Activated T-cell treated with anti-CD3 and anti-CD28 coated beads, Interleukin-2, amount 50 U/mL, for 72 hours (primary cell): ENCODE data around the gene TANC1. TPM values are rescaled to one million over a fixed set of nuclear protein-coding genes. Genes with fewer than 3 reads are reported as not detected.
A peak's percentile ranks its signal among the peaks of the same experiment; 100 is the strongest.

ENCODE experiments used
- ATAC-seq, 2 donors: fragments of 150-1000 bp; cut with Tn5 transposase; replicated peaks in 1 of 2; 2 replicates each; pipeline ENCODE4 v1.10.0; 2021; ENCODE audit warnings: moderate library complexity in 2 of 2, mild to moderate bottlenecking in 1 of 2
- DNase-seq, 2 donors: peaks; one replicate each; pipeline ENCODE4 v3.0.0; 2021 to 2022; ENCODE audit warnings: mixed read lengths in 1 of 2
- H3K27ac Mint-ChIP-seq: one replicate; pipeline ENCODE4 v1.8.0; 2022; ENCODE audit warnings: mild to moderate bottlenecking, moderate library complexity, mixed read lengths
- H3K27me3 Mint-ChIP-seq: one replicate; pipeline ENCODE4 v1.8.0; 2022; ENCODE audit warnings: low read depth, mixed read lengths
- H3K36me3 Mint-ChIP-seq, 2 donors: one replicate each; pipeline ENCODE4 v1.8.0; 2022; ENCODE audit warnings: mixed read lengths in 2 of 2, mild to moderate bottlenecking in 1 of 2; ENCODE audit not compliant: insufficient read depth in 2 of 2
- H3K4me1 Mint-ChIP-seq: one replicate; pipeline ENCODE4 v1.8.0; 2022; ENCODE audit warnings: low read depth, mixed read lengths
- H3K4me3 Mint-ChIP-seq, 2 donors: one replicate each; pipeline ENCODE4 v1.8.0; 2022; ENCODE audit warnings: mild to moderate bottlenecking in 2 of 2, mixed read lengths in 2 of 2, moderate library complexity in 2 of 2
- H3K9me3 Mint-ChIP-seq, 2 donors: one replicate each; pipeline ENCODE4 v1.8.0; 2022; ENCODE audit warnings: mixed read lengths in 2 of 2
- total RNA-seq, 2 donors: library from RNA; stranded (reverse); gene quantifications; one replicate each; pipeline ENCODE4 v1.2.3, GENCODE V29; 2022

The TANC1 gene
- total RNA-seq, 2 donors from 2014 or later = 0.35 to 1.6 TPM

DNA sequence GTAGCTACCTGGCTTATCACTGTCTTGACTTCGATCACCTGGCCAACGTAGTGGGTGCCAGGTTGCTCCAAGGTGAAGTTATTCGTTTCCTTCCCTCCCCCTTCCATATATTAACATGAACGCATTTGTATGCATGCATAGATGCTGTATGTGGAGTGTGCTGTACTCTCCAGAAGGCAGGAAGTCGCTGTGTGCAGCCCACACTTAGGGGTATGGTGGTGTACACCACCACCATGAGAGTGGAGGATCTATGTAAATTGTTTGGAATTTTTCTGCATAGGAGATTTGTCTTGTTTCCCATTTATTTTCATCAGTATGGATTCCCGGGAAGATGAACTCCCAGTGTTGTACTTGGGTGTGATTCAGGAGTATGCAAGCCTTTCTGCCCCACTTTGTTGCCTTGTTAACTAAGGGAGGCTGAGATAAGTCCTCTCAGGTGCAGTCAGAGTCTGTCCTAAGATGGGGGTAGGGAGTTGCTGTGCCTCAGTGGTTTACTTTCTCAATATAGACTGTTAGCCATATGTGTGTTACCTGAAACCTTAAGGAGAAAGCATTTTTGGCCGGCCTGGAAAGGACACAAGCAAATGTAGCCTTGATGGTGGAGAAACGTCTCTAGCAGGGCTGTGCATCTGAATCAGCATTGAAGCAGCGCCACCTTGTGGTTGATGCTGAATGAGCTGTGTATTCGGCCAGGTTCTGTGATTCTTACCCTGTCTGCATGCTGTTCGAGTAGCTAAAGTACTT, 149.8 kb downstream of the TANC1 start:
- Mint-ChIP-seq H3K4me1 (peaks cover 5% of the 10 kb centered on the region), H3K9me3 (no peaks in the 10 kb centered on the region), H3K27me3 (no peaks in the 10 kb centered on the region), H3K4me3 (no peak overlapping the region), H3K36me3 (no peaks in the 10 kb centered on the region), H3K27ac (no peak overlapping the region)
- ATAC-seq = peak; percentile 88 to 90
- DNase-seq = peak; percentile 76 to 80

DNA sequence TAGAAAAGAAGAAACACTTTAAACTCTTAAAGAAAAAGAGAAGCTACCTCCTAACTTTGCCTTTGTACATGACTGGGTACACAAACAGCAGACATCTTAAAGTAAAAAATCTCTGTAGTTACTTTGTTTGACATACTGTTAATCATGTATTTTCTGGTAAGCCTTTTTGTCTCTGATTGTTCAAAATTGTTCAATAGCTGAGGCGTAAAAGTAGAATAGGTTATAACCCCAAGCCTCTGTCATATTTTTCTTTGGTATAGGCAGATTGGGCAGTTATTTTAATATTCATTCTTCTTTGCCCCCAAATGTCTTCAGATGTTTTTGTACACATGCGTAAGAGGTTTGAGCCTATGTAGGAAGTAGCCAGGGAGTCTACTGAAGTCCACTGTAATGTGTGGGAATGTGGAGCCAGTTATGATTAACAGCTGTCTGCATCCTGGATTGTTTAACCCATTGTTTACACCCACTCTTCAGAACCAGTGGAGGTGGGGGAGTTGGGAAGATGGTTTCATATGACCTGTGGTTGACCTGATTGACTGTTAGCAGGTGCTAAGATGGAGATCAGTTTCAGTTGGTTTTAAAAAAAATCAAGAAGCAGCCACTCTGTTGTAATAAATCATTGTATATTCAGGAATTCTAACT, 150.5 kb downstream of the TANC1 start:
- Mint-ChIP-seq H3K36me3 (no peaks in the 10 kb centered on the region), H3K4me3 (no peak overlapping the region), H3K27ac (no peak overlapping the region), H3K4me1 (peaks cover 8% of the 10 kb centered on the region), H3K27me3 (no peaks in the 10 kb centered on the region), H3K9me3 (no peaks in the 10 kb centered on the region)
- no peak for DNase-seq
- ATAC-seq = no peak

- Mint-ChIP-seq H3K4me3 (no peak overlapping the region), H3K4me1 (peaks cover 16% of the 10 kb centered on the region), H3K9me3 (no peaks in the 10 kb centered on the region), H3K27me3 (no peaks in the 10 kb centered on the region), H3K27ac (no peak overlapping the region), H3K36me3 (no peaks in the 10 kb centered on the region)
- DNase-seq (no peak), ATAC-seq (no peak)
Observed at GRCh38 chr2:159119652-159120257, 151.3 kb downstream of the TANC1 start.

DNA sequence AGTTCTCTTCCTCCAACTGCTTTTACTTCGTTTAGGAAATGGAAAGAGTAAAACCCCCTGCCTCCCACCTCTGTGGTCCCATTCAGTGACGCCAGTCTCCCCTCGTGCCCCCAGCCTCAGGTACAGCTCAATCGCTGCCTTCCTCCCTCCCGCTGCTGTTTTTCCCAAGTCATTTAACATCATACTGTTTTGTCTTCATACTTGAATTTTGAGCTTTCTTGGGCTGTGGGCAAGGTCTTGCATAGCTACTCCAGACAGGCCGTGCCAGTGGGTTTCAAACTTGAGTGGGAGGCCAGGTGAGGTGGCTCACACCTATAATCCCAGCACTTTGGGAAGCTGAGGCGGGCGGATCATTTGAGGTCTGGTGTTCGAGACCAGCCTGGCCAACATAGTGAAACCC, 155.3 kb downstream of the TANC1 start:
- H3K27ac Mint-ChIP-seq = no peak overlapping the region

DNA sequence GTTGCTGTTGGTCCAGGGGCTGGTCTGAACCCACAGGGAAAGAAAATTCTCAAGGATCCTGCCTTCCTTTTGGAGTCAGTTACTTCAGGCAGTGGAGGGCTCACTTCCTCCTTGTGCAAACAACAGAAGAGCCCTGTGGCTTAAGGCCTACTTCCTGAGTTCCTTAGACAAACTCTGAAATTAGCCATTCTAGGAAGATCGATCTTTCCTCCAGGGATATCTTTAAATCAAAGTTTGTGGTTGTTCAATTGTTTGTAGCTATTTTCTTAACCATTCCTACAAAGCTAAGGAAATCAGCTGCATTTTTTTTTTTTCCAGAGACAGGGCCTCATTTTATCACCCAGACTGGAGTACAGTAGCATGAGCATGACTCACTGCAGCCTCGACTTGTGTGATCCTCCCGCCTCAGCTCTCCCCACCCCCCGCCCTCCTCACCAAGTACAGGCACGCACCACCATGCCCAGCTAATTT, 156.0 kb downstream of the TANC1 start:
- H3K36me3 Mint-ChIP-seq = no peaks in the 10 kb centered on the region
- H3K9me3 Mint-ChIP-seq = no peaks in the 10 kb centered on the region
- no peak overlapping the region for H3K27ac Mint-ChIP-seq
- H3K4me1 Mint-ChIP-seq = peaks cover 16% of the 10 kb centered on the region
- no peak overlapping the region for H3K4me3 Mint-ChIP-seq
- DNase-seq (peak in 1 of 2 donors; percentile 26), ATAC-seq (peak; percentile 54 to 76)
- H3K27me3 Mint-ChIP-seq = no peaks in the 10 kb centered on the region

More for the DNA sequence above, 155.3 kb downstream of the TANC1 start:
- Mint-ChIP-seq H3K9me3 (no peaks in the 10 kb centered on the region), H3K36me3 (no peaks in the 10 kb centered on the region), H3K4me1 (peaks cover 16% of the 10 kb centered on the region), H3K27me3 (no peaks in the 10 kb centered on the region), H3K4me3 (no peak overlapping the region)
- ATAC-seq (no peak), DNase-seq (no peak)

DNA sequence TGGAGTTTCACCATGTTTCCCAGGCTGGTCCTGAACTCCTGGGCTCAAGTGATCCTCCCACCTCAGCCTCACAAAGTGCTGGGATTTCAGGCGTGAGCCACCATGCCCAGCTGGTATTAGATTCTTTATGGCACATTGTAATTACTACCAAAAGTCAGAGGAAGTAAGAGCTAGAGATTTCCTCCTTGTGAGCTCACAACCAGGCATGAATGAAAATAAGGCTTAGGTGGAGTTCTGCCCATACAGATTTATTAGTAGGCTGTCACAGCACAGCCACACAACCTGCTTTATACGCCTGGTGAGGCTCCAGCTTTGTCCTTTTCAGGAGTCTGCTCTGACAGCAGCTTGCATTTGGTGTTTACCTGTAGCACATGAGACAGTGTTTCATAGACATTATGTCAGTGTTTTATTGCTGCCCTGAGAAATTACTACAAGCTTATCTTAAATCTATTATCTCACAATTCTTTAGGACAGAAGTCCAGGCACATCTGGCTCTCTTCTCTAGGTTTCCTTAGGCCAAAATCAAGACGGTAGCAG, 156.6 kb downstream of the TANC1 start:
- Mint-ChIP-seq H3K36me3 (no peaks in the 10 kb centered on the region), H3K27ac (no peak overlapping the region)

GRCh38 chr2:159125858-159126257, 157.4 kb downstream of the TANC1 start:
- no peak overlapping the region for H3K27ac Mint-ChIP-seq
- ATAC-seq = no peak

More for the DNA sequence above, 156.6 kb downstream of the TANC1 start:
- ATAC-seq (no peak), DNase-seq (no peak)
- Mint-ChIP-seq H3K4me1 (peaks cover 16% of the 10 kb centered on the region), H3K9me3 (no peaks in the 10 kb centered on the region), H3K4me3 (no peak overlapping the region), H3K27me3 (no peaks in the 10 kb centered on the region)

GRCh38 chr2:159126432-159127022, 158.1 kb downstream of the TANC1 start:
- ATAC-seq = no peak
- Mint-ChIP-seq H3K4me1 (peaks cover 16% of the 10 kb centered on the region), H3K27me3 (no peaks in the 10 kb centered on the region), H3K36me3 (no peaks in the 10 kb centered on the region), H3K9me3 (no peaks in the 10 kb centered on the region), H3K27ac (no peak overlapping the region), H3K4me3 (no peak overlapping the region)
- no peak for DNase-seq

More at GRCh38 chr2:159125858-159126257, 157.4 kb downstream of the TANC1 start:
- H3K36me3 Mint-ChIP-seq = no peaks in the 10 kb centered on the region
- no peak for DNase-seq
- H3K27me3 Mint-ChIP-seq = no peaks in the 10 kb centered on the region
- H3K4me3 Mint-ChIP-seq = no peak overlapping the region
- no peaks in the 10 kb centered on the region for H3K9me3 Mint-ChIP-seq
- peaks cover 16% of the 10 kb centered on the region for H3K4me1 Mint-ChIP-seq

- ATAC-seq (no peak), DNase-seq (no peak)
- Mint-ChIP-seq H3K9me3 (no peaks in the 10 kb centered on the region), H3K27ac (no peak overlapping the region), H3K4me1 (peaks cover 16% of the 10 kb centered on the region), H3K4me3 (no peak overlapping the region), H3K27me3 (no peaks in the 10 kb centered on the region), H3K36me3 (no peaks in the 10 kb centered on the region)
Observed at GRCh38 chr2:159128191-159128590, 159.8 kb downstream of the TANC1 start.

- peaks cover 10% of the 10 kb centered on the region for H3K4me1 Mint-ChIP-seq
- H3K9me3 Mint-ChIP-seq = no peaks in the 10 kb centered on the region
- H3K27me3 Mint-ChIP-seq = no peaks in the 10 kb centered on the region
- H3K27ac Mint-ChIP-seq = no peak overlapping the region
- no peak overlapping the region for H3K4me3 Mint-ChIP-seq
- DNase-seq = no peak
- no peak for ATAC-seq
- no peaks in the 10 kb centered on the region for H3K36me3 Mint-ChIP-seq
Observed at GRCh38 chr2:159129269-159129668, 160.8 kb downstream of the TANC1 start.

GRCh38 chr2:159129824-159130223, 161.4 kb downstream of the TANC1 start:
- H3K36me3 Mint-ChIP-seq = no peaks in the 10 kb centered on the region
- DNase-seq (no peak), ATAC-seq (no peak)
- peaks cover 4% of the 10 kb centered on the region for H3K4me1 Mint-ChIP-seq
- no peak overlapping the region for H3K27ac Mint-ChIP-seq
- no peaks in the 10 kb centered on the region for H3K27me3 Mint-ChIP-seq
- no peaks in the 10 kb centered on the region for H3K9me3 Mint-ChIP-seq
- no peak overlapping the region for H3K4me3 Mint-ChIP-seq

DNA sequence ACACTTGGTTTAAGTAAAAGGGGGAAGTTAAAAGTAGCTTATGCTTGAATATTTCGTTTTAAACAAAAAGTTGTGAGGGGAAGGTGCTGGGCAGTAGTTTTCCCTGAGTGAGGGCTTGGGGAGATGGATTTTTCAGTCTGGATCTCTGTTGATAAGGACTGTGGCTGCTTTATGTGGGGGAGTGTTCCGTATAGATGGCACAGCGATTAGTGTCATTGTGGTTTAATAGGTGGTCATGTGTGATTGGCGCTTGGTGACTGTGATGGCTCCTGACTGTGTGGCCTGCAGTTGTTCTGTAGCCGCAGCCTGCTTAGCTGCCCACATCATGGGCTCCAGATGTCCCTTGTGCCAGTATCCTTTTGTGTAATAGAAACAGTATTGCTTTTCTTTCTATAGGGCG, 161.9 kb downstream of the TANC1 start:
- Mint-ChIP-seq H3K4me3 (no peak overlapping the region), H3K27ac (no peak overlapping the region), H3K36me3 (no peaks in the 10 kb centered on the region), H3K4me1 (no peaks in the 10 kb centered on the region), H3K9me3 (no peaks in the 10 kb centered on the region), H3K27me3 (no peaks in the 10 kb centered on the region)
- DNase-seq (no peak), ATAC-seq (no peak)
